ENCODE measurements around the gene HS3ST3A1.

The HS3ST3A1 gene

GRCh38 chr17:13540546-13540945 is 61.2 kb downstream of the HS3ST3A1 start:
- no peak for DNase-seq (ENCODE audit: low read depth in 1 of 2, low spot score in 1 of 2)

- no peak for DNase-seq (ENCODE audit: low read depth in 1 of 2, low spot score in 1 of 2)
These were observed 62.3 kb downstream of the HS3ST3A1 start for GRCh38 chr17:13539421-13539820.

GRCh38 chr17:13538841-13539411 is 62.8 kb downstream of the HS3ST3A1 start:
- no peak for DNase-seq (ENCODE audit: low read depth in 1 of 2, low spot score in 1 of 2)

DNA sequence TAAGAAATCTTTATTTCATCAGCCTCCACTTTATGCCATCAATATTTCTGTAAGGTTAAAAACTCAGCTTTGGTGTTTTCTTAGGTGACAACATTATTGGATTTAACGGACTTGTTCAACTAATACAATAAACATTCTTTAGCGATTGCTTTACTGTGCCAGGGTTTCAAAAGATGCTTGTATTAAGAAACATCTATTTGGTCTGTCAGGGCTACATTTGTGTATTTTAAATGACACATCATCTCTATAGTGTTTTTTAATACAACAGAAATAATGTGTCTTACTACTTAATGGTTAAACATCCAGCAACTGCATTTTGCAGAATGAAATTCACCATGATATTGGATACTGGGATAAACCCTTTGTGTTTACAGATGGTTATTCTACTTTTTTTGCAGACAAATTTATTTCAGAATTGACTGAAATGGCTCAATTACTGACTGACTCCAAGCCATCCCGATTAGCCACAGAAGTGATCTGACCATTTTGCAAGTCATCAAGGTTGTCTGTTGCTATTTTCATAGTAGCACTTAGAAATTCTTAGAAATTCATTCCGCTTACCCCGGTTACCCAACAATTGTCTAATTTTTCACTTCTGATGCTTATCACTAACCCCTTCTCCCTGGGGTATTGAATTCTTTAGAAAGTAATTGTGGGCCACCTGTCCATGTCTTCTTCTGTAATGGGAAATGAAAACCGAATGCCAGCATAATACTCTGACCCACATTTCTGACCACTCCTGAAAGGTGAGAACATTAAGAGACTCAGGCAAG is 63.7 kb downstream of the HS3ST3A1 start:
- DNase-seq (ENCODE audit: low read depth in 1 of 2, low spot score in 1 of 2) = no peak

DNA sequence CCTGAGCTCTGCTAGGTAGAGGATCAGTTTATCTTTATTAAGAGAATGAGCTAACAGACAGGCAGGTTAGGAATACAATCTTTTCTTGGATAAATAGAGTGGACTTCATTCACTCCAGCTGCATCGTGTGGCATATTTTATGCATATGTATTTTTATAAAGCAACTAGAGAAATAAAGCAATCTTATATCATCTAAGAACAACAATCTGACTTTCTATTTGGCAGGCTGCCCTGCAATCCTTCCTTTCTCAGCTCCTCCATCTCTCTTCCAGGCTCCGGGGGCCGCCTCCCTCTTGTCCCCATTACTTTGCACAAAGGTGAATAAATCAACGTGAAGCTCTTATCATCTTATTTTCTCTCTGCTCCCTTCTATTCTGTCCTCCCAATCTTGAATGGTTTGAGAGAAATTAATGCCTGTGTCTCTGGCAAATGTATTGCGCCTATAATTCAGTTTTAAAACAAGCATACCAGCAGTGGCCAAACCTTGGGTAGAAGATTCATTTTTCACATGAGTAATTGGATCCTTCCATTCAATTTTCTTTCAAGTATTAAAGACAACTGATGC is 64.5 kb downstream of the HS3ST3A1 start:
- DNase-seq (ENCODE audit: low read depth in 1 of 2, low spot score in 1 of 2) = no peak

DNA sequence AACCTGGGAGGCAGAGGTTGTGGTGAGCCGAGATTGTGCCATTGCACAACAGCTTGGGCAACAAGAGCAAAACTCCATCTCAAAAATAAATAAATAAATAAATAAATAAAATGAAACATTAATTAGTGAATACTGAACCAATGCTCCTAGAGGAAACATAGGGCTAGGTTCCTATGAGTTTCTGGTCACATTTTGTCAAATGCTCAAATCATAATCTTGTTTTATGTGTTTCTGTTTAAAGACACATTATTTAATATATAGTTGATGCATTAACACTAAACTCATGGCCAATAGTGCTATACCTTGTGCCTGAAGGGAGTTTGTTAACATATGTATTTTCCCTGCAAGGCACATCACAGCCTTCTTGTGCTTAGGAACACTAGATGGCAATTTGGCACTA is 66.8 kb downstream of the HS3ST3A1 start:
- no peak for DNase-seq (ENCODE audit: low read depth in 1 of 2, low spot score in 1 of 2)

GRCh38 chr17:13531721-13532120 is 70.0 kb downstream of the HS3ST3A1 start:
- DNase-seq (ENCODE audit: low read depth in 1 of 2, low spot score in 1 of 2) = no peak

DNA sequence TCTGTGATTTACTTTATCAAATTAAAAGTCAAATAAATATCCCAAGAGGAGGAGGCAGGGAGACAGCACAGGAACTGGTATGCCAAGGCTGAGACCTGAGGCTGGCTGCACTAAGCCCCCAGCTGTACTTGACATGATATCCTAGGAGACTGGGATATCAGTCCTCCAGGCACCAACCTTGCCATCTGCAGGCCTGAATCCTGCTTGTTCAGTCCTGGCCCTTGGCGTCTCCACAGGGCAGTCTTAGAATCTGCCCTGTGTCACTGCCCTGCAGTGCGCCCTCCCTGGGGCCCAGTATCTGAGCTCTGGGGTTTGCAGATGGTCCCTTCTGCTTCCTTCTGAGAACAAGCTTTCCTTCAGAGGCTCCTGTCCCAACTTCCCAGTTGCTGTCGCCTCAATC is 75.9 kb downstream of the HS3ST3A1 start:
- no peak for DNase-seq (ENCODE audit: low read depth in 1 of 2, low spot score in 1 of 2)

- no peak for DNase-seq (ENCODE audit: low read depth in 1 of 2, low spot score in 1 of 2)
These were observed 78.6 kb downstream of the HS3ST3A1 start for GRCh38 chr17:13523164-13523563.

DNA sequence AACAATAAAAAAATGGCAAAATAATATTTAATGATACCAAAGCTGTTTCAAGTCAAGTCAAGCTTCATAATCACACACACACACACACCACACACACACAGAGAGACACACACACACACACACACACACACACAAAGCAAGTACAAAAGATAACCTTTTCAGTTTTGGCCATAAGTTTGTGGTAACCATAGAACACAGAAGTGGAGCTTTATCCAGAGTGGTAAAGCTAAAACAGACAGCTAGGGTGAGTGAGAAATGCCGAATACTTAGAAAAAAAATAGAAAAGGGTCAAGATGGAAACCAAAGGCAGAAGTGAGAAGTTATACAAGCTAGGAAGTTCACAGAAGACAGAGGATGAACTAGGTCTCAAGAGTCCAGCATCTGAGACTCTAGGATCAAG is 79.0 kb downstream of the HS3ST3A1 start:
- DNase-seq (ENCODE audit: low read depth in 1 of 2, low spot score in 1 of 2) = no peak

DNA sequence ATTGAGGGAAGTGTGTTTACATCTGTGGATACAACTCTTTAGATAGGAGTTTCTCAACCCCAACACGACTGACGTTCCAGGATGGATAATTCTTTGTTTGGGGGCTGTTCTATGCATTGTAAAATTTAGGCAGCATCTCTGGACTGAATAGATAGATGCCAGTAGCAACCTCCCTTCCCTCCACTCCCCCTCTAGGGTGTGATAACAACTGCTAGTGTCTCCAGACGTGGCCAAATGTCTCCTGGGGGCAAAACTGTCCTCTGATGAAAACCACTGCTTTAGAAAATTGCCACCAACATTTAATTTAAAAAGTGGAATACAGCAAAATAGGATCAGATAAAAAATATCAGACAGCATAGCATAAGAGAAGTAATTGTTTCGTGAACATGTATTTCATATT is 79.9 kb downstream of the HS3ST3A1 start:
- no peak for DNase-seq (ENCODE audit: low read depth in 1 of 2, low spot score in 1 of 2)

GRCh38 chr17:13520899-13521572 is 80.7 kb downstream of the HS3ST3A1 start:
- DNase-seq (ENCODE audit: low read depth in 1 of 2, low spot score in 1 of 2) = no peak

DNA sequence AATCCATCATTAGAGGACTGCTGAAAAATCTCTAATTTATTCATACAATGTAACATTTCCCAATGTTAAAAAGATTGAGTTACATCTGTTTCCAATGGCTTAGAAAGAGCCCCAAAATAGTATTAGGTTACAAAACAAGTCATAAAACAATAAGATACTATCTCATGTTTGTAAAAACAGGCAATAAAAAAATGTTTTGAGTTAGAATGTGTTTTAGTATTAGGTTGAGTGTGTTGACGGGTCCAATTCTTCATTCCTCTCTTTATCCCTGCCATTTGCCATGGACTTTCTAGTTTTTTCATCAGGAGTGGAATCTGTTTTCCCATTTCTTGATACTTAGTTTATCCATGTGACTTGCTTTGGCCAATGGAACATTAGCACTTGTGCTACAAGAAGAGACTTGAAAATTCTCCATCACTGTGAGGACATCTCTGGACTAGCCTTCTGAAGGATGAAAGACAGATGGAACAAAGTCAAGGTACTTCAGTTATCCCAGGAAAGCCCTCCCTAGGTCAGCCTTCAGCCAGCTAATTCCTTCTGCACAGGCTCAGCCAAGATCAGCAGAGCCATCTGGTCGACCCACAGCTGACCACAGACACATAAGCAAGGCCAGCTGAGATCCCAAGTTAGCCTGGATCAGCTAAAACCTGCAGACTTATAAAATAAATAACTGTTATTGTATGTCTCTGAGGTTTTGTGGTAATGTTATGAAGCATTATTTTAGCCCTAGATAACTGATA is 83.3 kb downstream of the HS3ST3A1 start:
- DNase-seq (ENCODE audit: low read depth in 1 of 2, low spot score in 1 of 2) = no peak

- DNase-seq (ENCODE audit: low read depth in 1 of 2, low spot score in 1 of 2) = no peak
These were observed 88.7 kb downstream of the HS3ST3A1 start for GRCh38 chr17:13513039-13513405.

GRCh38 chr17:13510062-13510461 is 91.7 kb downstream of the HS3ST3A1 start:
- no peak for DNase-seq (ENCODE audit: low read depth in 1 of 2, low spot score in 1 of 2)

DNA sequence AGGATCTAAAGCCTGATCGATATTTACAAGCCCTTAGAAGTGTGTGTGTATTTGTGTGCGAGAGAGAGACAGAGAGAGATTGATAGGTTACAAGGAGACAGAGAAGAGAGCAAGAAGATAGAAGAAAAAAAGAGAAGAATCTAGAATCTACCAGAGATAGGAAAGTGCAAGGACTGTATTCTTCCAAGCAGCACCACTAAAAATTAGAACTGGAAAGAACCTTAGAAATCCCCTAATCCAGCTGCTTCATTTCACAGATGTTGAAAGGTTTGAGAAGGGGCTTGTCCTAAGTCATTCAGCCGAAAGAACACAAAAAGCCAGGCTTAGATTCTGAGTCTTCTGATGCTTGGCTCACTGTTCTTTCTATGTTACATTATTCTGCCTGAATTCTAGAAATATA is 92.2 kb downstream of the HS3ST3A1 start:
- no peak for DNase-seq (ENCODE audit: low read depth in 1 of 2, low spot score in 1 of 2)

- no peak for DNase-seq (ENCODE audit: low read depth in 1 of 2, low spot score in 1 of 2)
These were observed 92.8 kb downstream of the HS3ST3A1 start for GRCh38 chr17:13508896-13509295.

- no peak for DNase-seq (ENCODE audit: low read depth in 1 of 2, low spot score in 1 of 2)
These were observed 98.2 kb downstream of the HS3ST3A1 start for GRCh38 chr17:13503526-13503925.

- DNase-seq (ENCODE audit: low read depth in 1 of 2, low spot score in 1 of 2) = no peak
These were observed 99.5 kb downstream of the HS3ST3A1 start for GRCh38 chr17:13502263-13502662.

GRCh38 chr17:13500947-13501346 is 100.8 kb downstream of the HS3ST3A1 start:
- no peak for DNase-seq (ENCODE audit: low read depth in 1 of 2, low spot score in 1 of 2)

DNA sequence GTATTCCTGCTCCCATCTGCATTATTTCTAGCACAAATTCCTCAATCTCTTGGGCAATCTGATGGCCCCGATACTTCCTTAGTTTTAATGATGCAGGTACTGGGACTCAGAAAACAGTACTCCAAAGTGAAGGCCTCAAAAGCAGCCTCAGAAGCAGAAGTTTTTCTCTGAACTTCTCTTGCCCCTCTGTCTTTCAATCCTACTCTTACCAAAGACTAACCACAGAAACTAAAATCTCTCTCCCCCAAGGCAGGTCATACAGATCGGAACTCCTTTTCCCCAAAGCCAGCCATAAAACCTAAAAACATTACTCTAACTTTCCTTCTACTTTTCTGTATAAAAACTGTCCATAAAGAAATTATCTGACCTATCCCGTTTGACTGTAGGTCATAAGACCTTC is 103.5 kb downstream of the HS3ST3A1 start:
- DNase-seq (ENCODE audit: low read depth in 1 of 2, low spot score in 1 of 2) = no peak

Data from activated CD4-positive, alpha-beta T cell treated with anti-CD3 and anti-CD28 coated beads, Interleukin-2, amount 50 U/mL, for 24 hours (primary cell).